Loucy (cell line): ENCODE results near the gene CASKIN2.

Experiments
- EZH2phosphoT487 ChIP-seq: fragments of 200-600 bp; IDR thresholded peaks from 2 replicates; pipeline ENCODE4 v1.6.1; 2018; ENCODE audit warnings: antibody characterized with exemption, mild to moderate bottlenecking, moderate library complexity, borderline replicate concordance
- TF ChIP-seq, protein P1 (sequence below): fragments of 200-600 bp; sonication (generic); conservative IDR thresholded peaks from 2 replicates; pipeline ENCODE4 v1.5.1; 2014; ENCODE audit warnings: mild to moderate bottlenecking, antibody characterized with exemption, low read length

DNA sequence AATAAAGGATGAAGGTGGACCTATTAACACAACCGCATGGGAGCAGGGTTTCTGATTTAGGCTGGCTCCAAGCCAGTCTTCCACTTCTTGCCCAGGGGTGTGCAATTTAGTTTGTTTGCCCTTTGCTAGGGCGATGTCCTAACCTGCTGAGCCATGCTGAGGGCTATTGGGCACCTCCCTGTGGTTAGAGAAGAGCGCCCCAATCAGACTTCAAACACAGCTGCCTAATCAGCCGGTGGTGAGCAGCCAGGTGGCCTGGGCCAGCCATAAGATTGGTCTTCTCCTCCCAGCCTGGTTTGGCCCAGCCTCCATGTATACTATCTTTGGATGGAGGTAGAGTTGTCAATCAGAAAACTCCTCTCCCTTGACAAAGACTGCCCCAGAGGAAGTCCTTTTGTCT, 43.2 kb downstream of the CASKIN2 start:
- TF ChIP-seq, protein P1, sequence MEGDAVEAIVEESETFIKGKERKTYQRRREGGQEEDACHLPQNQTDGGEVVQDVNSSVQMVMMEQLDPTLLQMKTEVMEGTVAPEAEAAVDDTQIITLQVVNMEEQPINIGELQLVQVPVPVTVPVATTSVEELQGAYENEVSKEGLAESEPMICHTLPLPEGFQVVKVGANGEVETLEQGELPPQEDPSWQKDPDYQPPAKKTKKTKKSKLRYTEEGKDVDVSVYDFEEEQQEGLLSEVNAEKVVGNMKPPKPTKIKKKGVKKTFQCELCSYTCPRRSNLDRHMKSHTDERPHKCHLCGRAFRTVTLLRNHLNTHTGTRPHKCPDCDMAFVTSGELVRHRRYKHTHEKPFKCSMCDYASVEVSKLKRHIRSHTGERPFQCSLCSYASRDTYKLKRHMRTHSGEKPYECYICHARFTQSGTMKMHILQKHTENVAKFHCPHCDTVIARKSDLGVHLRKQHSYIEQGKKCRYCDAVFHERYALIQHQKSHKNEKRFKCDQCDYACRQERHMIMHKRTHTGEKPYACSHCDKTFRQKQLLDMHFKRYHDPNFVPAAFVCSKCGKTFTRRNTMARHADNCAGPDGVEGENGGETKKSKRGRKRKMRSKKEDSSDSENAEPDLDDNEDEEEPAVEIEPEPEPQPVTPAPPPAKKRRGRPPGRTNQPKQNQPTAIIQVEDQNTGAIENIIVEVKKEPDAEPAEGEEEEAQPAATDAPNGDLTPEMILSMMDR = no peak
- no peak for TF ChIP-seq EZH2phosphoT487
